ENCODE results near the gene BMPR2. TPM values are rescaled to one million over a fixed set of nuclear protein-coding genes. Genes with fewer than 3 reads are reported as not detected.

Gene BMPR2
- polyA plus RNA-seq, 1 donor (not counting 4 experiments of a cell fraction or from before 2014, with no cell fraction given): 31.9 TPM

- Histone ChIP-seq H3K9ac (ENCODE audit: control insufficient read depth, extremely low read depth, insufficient read depth, low read length) (no peak overlapping the region), H3K9me3 (ENCODE audit: control insufficient read depth, low read depth, low read length) (no peaks in the 10 kb centered on the region), H3K9me1 (ENCODE audit: control insufficient read depth, extremely low read depth, insufficient read depth, low read length) (no peaks in the 10 kb centered on the region), H3K36me3 (ENCODE audit: control insufficient read depth in 2 of 2, extremely low read depth in 1 of 2, insufficient read depth in 2 of 2, low read length in 2 of 2) (no peaks in the 10 kb centered on the region), H2AFZ (ENCODE audit: control insufficient read depth, low read length) (no peak overlapping the region), H3K4me3 (ENCODE audit: control insufficient read depth in 2 of 3, extremely low read depth in 1 of 3, insufficient read depth in 2 of 3, low read depth in 1 of 3, low read length in 3 of 3) (no peak overlapping the region), H3K4me1 (ENCODE audit: control insufficient read depth, extremely low read depth, insufficient read depth, low read length) (peaks cover 10% of the 10 kb centered on the region), H3K27me3 (ENCODE audit: control insufficient read depth, extremely low read depth, insufficient read depth, low read length) (no peaks in the 10 kb centered on the region), H4K20me1 (ENCODE audit: control insufficient read depth, extremely low read depth, insufficient read depth, low read length) (peaks cover 4% of the 10 kb centered on the region), H3K27ac (ENCODE audit: control insufficient read depth, insufficient read depth, low read length) (no peak overlapping the region), H3K79me2 (ENCODE audit: control insufficient read depth, insufficient read depth, low read length) (no peaks in the 10 kb centered on the region), H3K4me2 (ENCODE audit: control insufficient read depth, extremely low read depth, insufficient read depth, low read depth, low read length) (no peak overlapping the region)
- dilution Hi-C loops (cut with MboI; ENCODE audit: extremely low pct_ligation_motif_present, low sequenced_read_pairs): no loop called here
- FAIRE-seq (peak; percentile 43), DNase-seq (ENCODE audit: low read depth, low spot score) (no peak)
- TF ChIP-seq EZH2 (IDR thresholded peaks at IDR 0.05; ENCODE audit: low read length): no peak
- TF ChIP-seq, protein P1, sequence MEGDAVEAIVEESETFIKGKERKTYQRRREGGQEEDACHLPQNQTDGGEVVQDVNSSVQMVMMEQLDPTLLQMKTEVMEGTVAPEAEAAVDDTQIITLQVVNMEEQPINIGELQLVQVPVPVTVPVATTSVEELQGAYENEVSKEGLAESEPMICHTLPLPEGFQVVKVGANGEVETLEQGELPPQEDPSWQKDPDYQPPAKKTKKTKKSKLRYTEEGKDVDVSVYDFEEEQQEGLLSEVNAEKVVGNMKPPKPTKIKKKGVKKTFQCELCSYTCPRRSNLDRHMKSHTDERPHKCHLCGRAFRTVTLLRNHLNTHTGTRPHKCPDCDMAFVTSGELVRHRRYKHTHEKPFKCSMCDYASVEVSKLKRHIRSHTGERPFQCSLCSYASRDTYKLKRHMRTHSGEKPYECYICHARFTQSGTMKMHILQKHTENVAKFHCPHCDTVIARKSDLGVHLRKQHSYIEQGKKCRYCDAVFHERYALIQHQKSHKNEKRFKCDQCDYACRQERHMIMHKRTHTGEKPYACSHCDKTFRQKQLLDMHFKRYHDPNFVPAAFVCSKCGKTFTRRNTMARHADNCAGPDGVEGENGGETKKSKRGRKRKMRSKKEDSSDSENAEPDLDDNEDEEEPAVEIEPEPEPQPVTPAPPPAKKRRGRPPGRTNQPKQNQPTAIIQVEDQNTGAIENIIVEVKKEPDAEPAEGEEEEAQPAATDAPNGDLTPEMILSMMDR (optimal IDR thresholded peaks at IDR 0.05 in 1 of 3, IDR thresholded peaks at IDR 0.05 in 1 of 3, conservative IDR thresholded peaks at IDR 0.05 in 1 of 3; ENCODE audit: extremely low read depth in 1 of 3, insufficient read depth in 2 of 3, low read length in 3 of 3): no peak
Measured at GRCh38 chr2:202335791-202336467, 40.2 kb upstream of the BMPR2 start.

DNA sequence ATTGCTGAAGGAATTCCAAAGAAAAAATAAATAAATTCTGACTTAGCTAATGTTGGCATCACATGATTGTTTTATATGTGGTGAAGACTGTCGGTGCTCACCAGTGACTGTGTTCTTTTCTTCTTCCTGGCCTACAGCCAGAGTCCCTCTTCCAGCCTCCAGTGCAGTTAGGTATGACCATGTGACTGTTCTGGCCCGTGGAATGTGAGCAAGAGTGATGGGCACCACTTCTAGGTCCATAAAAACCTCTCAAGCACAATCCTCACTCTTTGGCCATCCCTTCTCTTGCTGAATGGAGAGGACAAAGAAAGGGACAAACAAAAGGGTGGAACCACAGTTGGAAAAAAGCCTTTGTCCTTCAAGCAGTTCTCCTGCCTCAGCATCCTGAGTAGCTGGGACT, 39.0 kb upstream of the BMPR2 start:
- dilution Hi-C loops (cut with MboI; ENCODE audit: extremely low pct_ligation_motif_present, low sequenced_read_pairs): no loop called here

More for the DNA sequence above, 39.0 kb upstream of the BMPR2 start:
- H3K4me1 ChIP-seq (ENCODE audit: control insufficient read depth, extremely low read depth, insufficient read depth, low read length): peaks cover 10% of the 10 kb centered on the region
- H2AFZ ChIP-seq (ENCODE audit: control insufficient read depth, low read length): no peak overlapping the region
- no peaks in the 10 kb centered on the region for H3K27me3 ChIP-seq (ENCODE audit: control insufficient read depth, extremely low read depth, insufficient read depth, low read length)
- no peak overlapping the region for H3K4me2 ChIP-seq (ENCODE audit: control insufficient read depth, extremely low read depth, insufficient read depth, low read depth, low read length)
- H3K36me3 ChIP-seq (ENCODE audit: control insufficient read depth in 2 of 2, extremely low read depth in 1 of 2, insufficient read depth in 2 of 2, low read length in 2 of 2): no peaks in the 10 kb centered on the region
- H3K9ac ChIP-seq (ENCODE audit: control insufficient read depth, extremely low read depth, insufficient read depth, low read length): no peak overlapping the region
- no peaks in the 10 kb centered on the region for H3K9me1 ChIP-seq (ENCODE audit: control insufficient read depth, extremely low read depth, insufficient read depth, low read length)
- DNase-seq (ENCODE audit: low read depth, low spot score) (no peak), FAIRE-seq (no peak)
- no peaks in the 10 kb centered on the region for H3K79me2 ChIP-seq (ENCODE audit: control insufficient read depth, insufficient read depth, low read length)
- no peaks in the 10 kb centered on the region for H3K9me3 ChIP-seq (ENCODE audit: control insufficient read depth, low read depth, low read length)
- no peak for TF ChIP-seq EZH2 (IDR thresholded peaks at IDR 0.05; ENCODE audit: low read length)
- TF ChIP-seq, protein P1 (optimal IDR thresholded peaks at IDR 0.05 in 1 of 3, IDR thresholded peaks at IDR 0.05 in 1 of 3, conservative IDR thresholded peaks at IDR 0.05 in 1 of 3; ENCODE audit: extremely low read depth in 1 of 3, insufficient read depth in 2 of 3, low read length in 3 of 3): no peak
- H3K27ac ChIP-seq (ENCODE audit: control insufficient read depth, insufficient read depth, low read length): no peak overlapping the region
- H4K20me1 ChIP-seq (ENCODE audit: control insufficient read depth, extremely low read depth, insufficient read depth, low read length): peaks cover 4% of the 10 kb centered on the region
- H3K4me3 ChIP-seq (ENCODE audit: control insufficient read depth in 2 of 3, extremely low read depth in 1 of 3, insufficient read depth in 2 of 3, low read depth in 1 of 3, low read length in 3 of 3): no peak overlapping the region

Data from keratinocyte (primary cell).